ENCODE measurements around the gene PSMD5. TPM values are rescaled to one million over a fixed set of nuclear protein-coding genes. Genes with fewer than 3 reads are reported as not detected.
A peak's percentile ranks its signal among the peaks of the same experiment; 100 is the strongest.

PSMD5 gene
- polyA plus RNA-seq, 1 donor from 2014 or later: 11.7 TPM

GRCh38 chr9:120868676-120869359 lies 26.1 kb upstream of the PSMD5 start:
- Histone ChIP-seq H3F3A (ENCODE audit: insufficient read depth, low read length, poor library complexity, severe bottlenecking) (peaks cover 4% of the 10 kb centered on the region), H3K9ac (ENCODE audit: low read length) (peak overlapping the region; percentile 23), H3K27me3 (ENCODE audit: insufficient read depth, low read depth, low read length) (no peaks in the 10 kb centered on the region), H3K9me3 (ENCODE audit: low read length) (no peaks in the 10 kb centered on the region), H2AFZ (ENCODE audit: low read depth, low read length) (no peak overlapping the region), H3K36me3 (ENCODE audit: insufficient read depth, low read length) (no peaks in the 10 kb centered on the region), H3K27ac (ENCODE audit: low read length) (no peak overlapping the region), H3K9me2 (ENCODE audit: insufficient read depth, low read length) (no peaks in the 10 kb centered on the region), H3K79me2 (replicated peaks; ENCODE audit: insufficient read depth, low read length) (no peaks in the 10 kb centered on the region), H3K4me2 (ENCODE audit: low read length) (no peak overlapping the region), H3K4me3 (ENCODE audit: low read length) (peak overlapping the region; percentile 61), H4K20me1 (ENCODE audit: insufficient read depth) (no peaks in the 10 kb centered on the region)
- peak; percentile 44 for TF ChIP-seq CTCF (IDR thresholded peaks at IDR 0.05; ENCODE audit: poor library complexity, severe bottlenecking)
- TF ChIP-seq, protein P1, sequence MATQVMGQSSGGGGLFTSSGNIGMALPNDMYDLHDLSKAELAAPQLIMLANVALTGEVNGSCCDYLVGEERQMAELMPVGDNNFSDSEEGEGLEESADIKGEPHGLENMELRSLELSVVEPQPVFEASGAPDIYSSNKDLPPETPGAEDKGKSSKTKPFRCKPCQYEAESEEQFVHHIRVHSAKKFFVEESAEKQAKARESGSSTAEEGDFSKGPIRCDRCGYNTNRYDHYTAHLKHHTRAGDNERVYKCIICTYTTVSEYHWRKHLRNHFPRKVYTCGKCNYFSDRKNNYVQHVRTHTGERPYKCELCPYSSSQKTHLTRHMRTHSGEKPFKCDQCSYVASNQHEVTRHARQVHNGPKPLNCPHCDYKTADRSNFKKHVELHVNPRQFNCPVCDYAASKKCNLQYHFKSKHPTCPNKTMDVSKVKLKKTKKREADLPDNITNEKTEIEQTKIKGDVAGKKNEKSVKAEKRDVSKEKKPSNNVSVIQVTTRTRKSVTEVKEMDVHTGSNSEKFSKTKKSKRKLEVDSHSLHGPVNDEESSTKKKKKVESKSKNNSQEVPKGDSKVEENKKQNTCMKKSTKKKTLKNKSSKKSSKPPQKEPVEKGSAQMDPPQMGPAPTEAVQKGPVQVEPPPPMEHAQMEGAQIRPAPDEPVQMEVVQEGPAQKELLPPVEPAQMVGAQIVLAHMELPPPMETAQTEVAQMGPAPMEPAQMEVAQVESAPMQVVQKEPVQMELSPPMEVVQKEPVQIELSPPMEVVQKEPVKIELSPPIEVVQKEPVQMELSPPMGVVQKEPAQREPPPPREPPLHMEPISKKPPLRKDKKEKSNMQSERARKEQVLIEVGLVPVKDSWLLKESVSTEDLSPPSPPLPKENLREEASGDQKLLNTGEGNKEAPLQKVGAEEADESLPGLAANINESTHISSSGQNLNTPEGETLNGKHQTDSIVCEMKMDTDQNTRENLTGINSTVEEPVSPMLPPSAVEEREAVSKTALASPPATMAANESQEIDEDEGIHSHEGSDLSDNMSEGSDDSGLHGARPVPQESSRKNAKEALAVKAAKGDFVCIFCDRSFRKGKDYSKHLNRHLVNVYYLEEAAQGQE (IDR thresholded peaks at IDR 0.05; ENCODE audit: borderline replicate concordance): no peak

- Histone ChIP-seq H3K27ac (ENCODE audit: low read length) (no peak overlapping the region), H3K9me2 (ENCODE audit: insufficient read depth, low read length) (no peaks in the 10 kb centered on the region), H4K20me1 (ENCODE audit: insufficient read depth) (no peaks in the 10 kb centered on the region), H3F3A (ENCODE audit: insufficient read depth, low read length, poor library complexity, severe bottlenecking) (peaks cover 3% of the 10 kb centered on the region), H3K9ac (ENCODE audit: low read length) (peak overlapping the region; percentile 23), H3K36me3 (ENCODE audit: insufficient read depth, low read length) (no peaks in the 10 kb centered on the region), H3K4me2 (ENCODE audit: low read length) (no peak overlapping the region), H3K9me3 (ENCODE audit: low read length) (no peaks in the 10 kb centered on the region), H3K79me2 (replicated peaks; ENCODE audit: insufficient read depth, low read length) (no peaks in the 10 kb centered on the region), H2AFZ (ENCODE audit: low read depth, low read length) (no peak overlapping the region), H3K27me3 (ENCODE audit: insufficient read depth, low read depth, low read length) (no peaks in the 10 kb centered on the region), H3K4me3 (ENCODE audit: low read length) (peak overlapping the region; percentile 61)
- no peak for TF ChIP-seq TAF1 (IDR thresholded peaks at IDR 0.05; ENCODE audit: low read depth)
- TF ChIP-seq RAD21 (conservative IDR thresholded peaks at IDR 0.05): no peak
- TF ChIP-seq POLR2AphosphoS5 (IDR thresholded peaks at IDR 0.05): no peak
- TF ChIP-seq MXI1 (conservative IDR thresholded peaks at IDR 0.05; ENCODE audit: poor library complexity, severe bottlenecking): no peak
- TF ChIP-seq CTCF (IDR thresholded peaks at IDR 0.05; ENCODE audit: poor library complexity, severe bottlenecking): no peak
These were observed 25.6 kb upstream of the PSMD5 start for GRCh38 chr9:120868339-120868675.
